HepG2 (cell line): Measurements from ENCODE around the gene KLHL17. TPM values are rescaled to one million over a fixed set of nuclear protein-coding genes. Genes with fewer than 3 reads are reported as not detected.

Source experiments
- AHR ChIP-seq: IDR thresholded peaks from 2 replicates; pipeline ENCODE4 v1.6.1; 2018; ENCODE audit warnings: missing genetic modification reagents, missing compliant biosample characterization
- HES4 ChIP-seq: sonication (generic); formaldehyde crosslinking; IDR thresholded peaks from 2 replicates; pipeline ENCODE4 v1.9.0; 2021; ENCODE audit warnings: mild to moderate bottlenecking, missing genetic modification reagents, borderline replicate concordance
- IRF2 ChIP-seq: IDR thresholded peaks from 2 replicates; pipeline ENCODE4 v1.6.1; 2018; ENCODE audit warnings: missing genetic modification reagents, missing compliant biosample characterization
- KAT8 ChIP-seq: IDR thresholded peaks from 2 replicates; pipeline ENCODE4 v1.6.1; 2016; ENCODE audit warnings: missing genetic modification reagents, missing compliant biosample characterization
- KDM2A ChIP-seq: sonication (generic); formaldehyde crosslinking; IDR thresholded peaks from 2 replicates; pipeline ENCODE4 v1.4.0; 2020; ENCODE audit warnings: low read depth, missing genetic modification reagents, borderline replicate concordance
- KDM5B ChIP-seq: sonication (generic); formaldehyde crosslinking; IDR thresholded peaks from 2 replicates; pipeline ENCODE4 v1.4.0; 2020; ENCODE audit warnings: missing genetic modification reagents, mild to moderate bottlenecking, borderline replicate concordance
- MXD4 ChIP-seq: IDR thresholded peaks from 2 replicates; pipeline ENCODE4 v1.6.1; 2016; ENCODE audit warnings: mild to moderate bottlenecking, missing biosample characterization, missing genetic modification reagents
- MYC ChIP-seq: sonication (generic); formaldehyde crosslinking; IDR thresholded peaks from 2 replicates; pipeline ENCODE4 v1.9.0; 2021; ENCODE audit warnings: missing genetic modification reagents, borderline replicate concordance
- PITX1 ChIP-seq: sonication (generic); formaldehyde crosslinking; IDR thresholded peaks from 2 replicates; pipeline ENCODE4 v1.5.1; 2020; ENCODE audit warnings: mild to moderate bottlenecking, missing genetic modification reagents
- SALL2 ChIP-seq: sonication (generic); formaldehyde crosslinking; IDR thresholded peaks from 2 replicates; pipeline ENCODE4 v1.8.1; 2023; ENCODE audit warnings: mild to moderate bottlenecking, missing genetic modification reagents, inconsistent platforms
- SAP130 ChIP-seq: IDR thresholded peaks from 2 replicates; pipeline ENCODE4 v1.6.1; 2016; ENCODE audit warnings: low read depth
- SOX6 ChIP-seq, 2 experiments: fragments of 450-650 bp in 1 of 2; sonication (generic) in 1 of 2; formaldehyde crosslinking in 1 of 2; IDR thresholded peaks; 2 replicates each; pipeline versions ENCODE4 v1.4.0 to v1.6.1; 2017 to 2020; ENCODE audit warnings: antibody characterized with exemption in 1 of 2, mild to moderate bottlenecking in 1 of 2, missing genetic modification reagents in 1 of 2
- SRF ChIP-seq: IDR thresholded peaks from 2 replicates; pipeline ENCODE4 v1.6.1; 2011; ENCODE audit warnings: mild to moderate bottlenecking, low read depth, low read length, moderate library complexity
- TMF1 ChIP-seq: sonication (generic); formaldehyde crosslinking; IDR thresholded peaks from 2 replicates; pipeline ENCODE4 v1.8.1; 2022; ENCODE audit warnings: low read depth, missing genetic modification reagents
- UBTF ChIP-seq: sonication (generic); formaldehyde crosslinking; IDR thresholded peaks from 2 replicates; pipeline ENCODE4 v1.4.0; 2020; ENCODE audit warnings: mild to moderate bottlenecking, missing genetic modification reagents
- XRCC5 ChIP-seq: fragments of 200-400 bp; formaldehyde crosslinking; optimal IDR thresholded peaks from 2 replicates; pipeline ENCODE3; 2017; ENCODE audit warnings: mild to moderate bottlenecking, low read length
- ZNF143 ChIP-seq: sonication (generic); formaldehyde crosslinking; IDR thresholded peaks from 2 replicates; pipeline ENCODE4 v1.4.0; 2020; ENCODE audit warnings: missing genetic modification reagents
- ZNF251 ChIP-seq: sonication (generic); formaldehyde crosslinking; IDR thresholded peaks from 2 replicates; pipeline ENCODE4 v1.9.0; 2021; ENCODE audit warnings: mild to moderate bottlenecking, missing genetic modification reagents
- ZNF770 ChIP-seq: sonication (generic); formaldehyde crosslinking; IDR thresholded peaks from 2 replicates; pipeline ENCODE4 v1.5.0; 2020; ENCODE audit warnings: mild to moderate bottlenecking, missing genetic modification reagents
- ZNF776 ChIP-seq: sonication (generic); formaldehyde crosslinking; IDR thresholded peaks from 2 replicates; pipeline ENCODE4 v1.4.0; 2020; ENCODE audit warnings: mild to moderate bottlenecking, missing genetic modification reagents
- polyA plus RNA-seq, 8 experiments: library from polyadenylated mRNA; depleted of rRNA in 3 of 8; stranded (reverse) in 7 of 8; unstranded in 1 of 8; fragments of >200 nt; fragmentation: Illumina TruSeq in 4 of 8; extraction: Trizol in 4 of 8; gene quantifications; 2 replicates each; pipeline versions ENCODE4 v1.2.1 to v1.2.3, GENCODE V29; 2011 to 2016; ENCODE audit warnings: low read depth in 4 of 8, missing spikeins in 1 of 8, mixed read lengths in 1 of 8; ENCODE audit not compliant: insufficient read depth in 1 of 8
- total RNA-seq, 5 experiments: library from RNA; depleted of rRNA; stranded (reverse); fragments of >200 nt; fragmentation: Illumina TruSeq; extraction: Trizol; gene quantifications; 2 replicates each; pipeline ENCODE4 v1.2.3, GENCODE V29; 2016; ENCODE audit warnings: low read depth in 1 of 5
- TF ChIP-seq, protein P1 (sequence below): sonication (generic); formaldehyde crosslinking; IDR thresholded peaks from 2 replicates; pipeline ENCODE4 v1.9.0; 2021; ENCODE audit warnings: missing genetic modification reagents, borderline replicate concordance
- TF ChIP-seq, protein P2 (sequence below): sonication (generic); formaldehyde crosslinking; IDR thresholded peaks from 2 replicates; pipeline ENCODE4 v1.4.0; 2020; ENCODE audit warnings: low read depth, mild to moderate bottlenecking, missing genetic modification reagents

Gene KLHL17
- total and polyA plus RNA-seq, 2 of the 13 experiments (the other 11 are each of a cell fraction or from before 2014, with no cell fraction given), result 9.3 to 24.7 TPM

DNA sequence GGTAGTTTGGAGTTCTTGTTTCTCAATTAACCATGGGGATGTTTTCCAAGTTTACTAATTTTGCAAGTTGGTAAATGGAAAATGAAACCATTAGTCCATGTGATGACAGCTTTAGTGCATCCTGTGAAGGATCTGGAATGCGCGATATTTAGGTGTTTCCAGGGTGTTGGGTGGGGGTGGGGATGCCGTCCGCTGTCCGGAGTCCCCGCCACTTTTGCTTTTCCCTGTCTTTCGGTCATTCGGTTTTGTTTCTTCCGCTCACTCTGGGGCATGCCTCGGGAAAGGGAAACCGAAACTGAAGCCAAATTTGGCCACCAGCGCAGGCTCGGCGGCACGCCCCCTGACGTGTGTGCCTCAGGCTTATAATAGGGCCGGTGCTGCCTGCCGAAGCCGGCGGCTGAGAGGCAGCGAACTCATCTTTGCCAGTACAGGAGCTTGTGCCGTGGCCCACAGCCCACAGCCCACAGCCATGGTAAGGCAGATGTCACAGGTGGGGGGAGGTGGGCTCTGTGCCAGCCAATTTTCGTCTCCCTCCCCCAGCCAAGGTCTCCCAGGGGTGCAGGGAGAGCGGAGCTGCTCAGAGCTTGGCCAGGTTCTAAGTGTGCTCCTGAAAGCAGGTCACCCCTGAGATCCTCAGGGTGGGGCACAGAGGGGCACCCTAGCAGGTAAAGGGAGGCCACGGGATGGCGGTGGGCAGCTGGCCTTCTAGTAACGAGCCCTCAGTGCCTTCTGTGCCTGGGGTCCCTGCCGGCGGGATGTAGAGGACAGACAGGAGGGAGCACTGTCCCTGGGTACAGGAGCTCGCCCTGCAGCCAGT, 52.9 kb downstream of the KLHL17 start, which contains the start of gene ISG15 (continued):
- TF ChIP-seq MYC (CRISPR knock-in tag) (peak; percentile 17; the same call in 1 of the 2 replicates), ZNF770 (CRISPR knock-in tag) (peak; percentile 24), IRF2 (peak; percentile 100), AHR (CRISPR knock-in tag) (0 out of 2 replicates have a peak, but pooled peaks have one; percentile 30), KAT8 (CRISPR knock-in tag) (peak; percentile 76), UBTF (CRISPR knock-in tag) (peak; percentile 75), ZNF251 (CRISPR knock-in tag) (no peak), SRF (peak; percentile 85), XRCC5 (no peak), ZNF776 (CRISPR knock-in tag) (peak; percentile 31; the same call in 1 of the 2 replicates), SALL2 (CRISPR knock-in tag) (no peak), KDM5B (CRISPR knock-in tag) (peak; percentile 86), HES4 (CRISPR knock-in tag) (no peak), KDM2A (CRISPR knock-in tag) (peak; percentile 68), SOX6 (IDR thresholded peaks at IDR 0.05) (no peak), SOX6 (CRISPR knock-in tag; IDR thresholded peaks at IDR 0.05) (0 out of 2 replicates have a peak, but pooled peaks have one; percentile 22), MXD4 (CRISPR knock-in tag) (peak; percentile 77), SAP130 (CRISPR knock-in tag) (peak; percentile 96), PITX1 (CRISPR knock-in tag) (peak; percentile 44; the same call in 1 of the 2 replicates), ZNF143 (CRISPR knock-in tag) (peak; percentile 18; the same call in 1 of the 2 replicates), TMF1 (CRISPR knock-in tag) (peak; percentile 63; the same call in 1 of the 2 replicates)
- TF ChIP-seq, protein P1, sequence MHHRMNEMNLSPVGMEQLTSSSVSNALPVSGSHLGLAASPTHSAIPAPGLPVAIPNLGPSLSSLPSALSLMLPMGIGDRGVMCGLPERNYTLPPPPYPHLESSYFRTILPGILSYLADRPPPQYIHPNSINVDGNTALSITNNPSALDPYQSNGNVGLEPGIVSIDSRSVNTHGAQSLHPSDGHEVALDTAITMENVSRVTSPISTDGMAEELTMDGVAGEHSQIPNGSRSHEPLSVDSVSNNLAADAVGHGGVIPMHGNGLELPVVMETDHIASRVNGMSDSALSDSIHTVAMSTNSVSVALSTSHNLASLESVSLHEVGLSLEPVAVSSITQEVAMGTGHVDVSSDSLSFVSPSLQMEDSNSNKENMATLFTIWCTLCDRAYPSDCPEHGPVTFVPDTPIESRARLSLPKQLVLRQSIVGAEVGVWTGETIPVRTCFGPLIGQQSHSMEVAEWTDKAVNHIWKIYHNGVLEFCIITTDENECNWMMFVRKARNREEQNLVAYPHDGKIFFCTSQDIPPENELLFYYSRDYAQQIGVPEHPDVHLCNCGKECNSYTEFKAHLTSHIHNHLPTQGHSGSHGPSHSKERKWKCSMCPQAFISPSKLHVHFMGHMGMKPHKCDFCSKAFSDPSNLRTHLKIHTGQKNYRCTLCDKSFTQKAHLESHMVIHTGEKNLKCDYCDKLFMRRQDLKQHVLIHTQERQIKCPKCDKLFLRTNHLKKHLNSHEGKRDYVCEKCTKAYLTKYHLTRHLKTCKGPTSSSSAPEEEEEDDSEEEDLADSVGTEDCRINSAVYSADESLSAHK, result 0 out of 2 replicates have a peak, but pooled peaks have one; percentile 41
- TF ChIP-seq, protein P2, sequence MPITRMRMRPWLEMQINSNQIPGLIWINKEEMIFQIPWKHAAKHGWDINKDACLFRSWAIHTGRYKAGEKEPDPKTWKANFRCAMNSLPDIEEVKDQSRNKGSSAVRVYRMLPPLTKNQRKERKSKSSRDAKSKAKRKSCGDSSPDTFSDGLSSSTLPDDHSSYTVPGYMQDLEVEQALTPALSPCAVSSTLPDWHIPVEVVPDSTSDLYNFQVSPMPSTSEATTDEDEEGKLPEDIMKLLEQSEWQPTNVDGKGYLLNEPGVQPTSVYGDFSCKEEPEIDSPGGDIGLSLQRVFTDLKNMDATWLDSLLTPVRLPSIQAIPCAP, result peak; percentile 100
